BLaER1 (cell line): ENCODE data around the gene KREMEN1.
"Not testable (repeated sequence)": the region's sequence is repeated elsewhere in the genome, so short reads cannot be mapped to it uniquely, and the experiment has no call there.

Source experiments
- H3K27ac ChIP-seq: shearing (Covaris generic); formaldehyde crosslinking; 2 replicates; pipeline ENCODE4 v1.8.1; 2022
- H3K27me3 ChIP-seq: shearing (Covaris generic); formaldehyde crosslinking; 2 replicates; pipeline ENCODE4 v1.8.1; 2022
- H3K36me3 ChIP-seq: shearing (Covaris generic); formaldehyde crosslinking; 2 replicates; pipeline ENCODE4 v1.8.1; 2022
- H3K4me1 ChIP-seq: shearing (Covaris generic); formaldehyde crosslinking; 2 replicates; pipeline ENCODE4 v1.8.1; 2022
- H3K4me2 ChIP-seq: shearing (Covaris generic); formaldehyde crosslinking; 2 replicates; pipeline ENCODE4 v1.8.1; 2022
- H3K4me3 ChIP-seq: shearing (Covaris generic); formaldehyde crosslinking; 2 replicates; pipeline ENCODE4 v1.8.1; 2022
- H3K9ac ChIP-seq: shearing (Covaris generic); formaldehyde crosslinking; 2 replicates; pipeline ENCODE4 v1.8.1; 2022
- H3K9me3 ChIP-seq: shearing (Covaris generic); formaldehyde crosslinking; 2 replicates; pipeline ENCODE4 v1.8.1; 2022
- H4K20me1 ChIP-seq: shearing (Covaris generic); formaldehyde crosslinking; 2 replicates; pipeline ENCODE4 v1.8.1; 2022
- Cebpa-rat ChIP-seq: shearing (Covaris generic); IDR thresholded peaks from 2 replicates; pipeline ENCODE4 v1.8.1; 2022

The KREMEN1 gene

GRCh38 chr22:29032014-29032475 lies 40.8 kb upstream of the KREMEN1 start:
- H3K9ac ChIP-seq: no peak overlapping the region
- peaks cover 85% of the 10 kb centered on the region for H4K20me1 ChIP-seq
- peaks cover 36% of the 10 kb centered on the region for H3K27me3 ChIP-seq
- H3K4me3 ChIP-seq: no peak overlapping the region
- H3K27ac ChIP-seq: no peak overlapping the region
- peak overlapping the region; percentile 77 for H3K4me2 ChIP-seq
- TF ChIP-seq Cebpa-rat: no peak
- peaks cover 23% of the 10 kb centered on the region for H3K4me1 ChIP-seq
- no peaks in the 10 kb centered on the region for H3K36me3 ChIP-seq
- no peaks in the 10 kb centered on the region for H3K9me3 ChIP-seq

GRCh38 chr22:29032584-29032983 lies 40.3 kb upstream of the KREMEN1 start:
- Histone ChIP-seq H3K4me2 (no peak overlapping the region), H3K27ac (no peak overlapping the region), H3K9ac (no peak overlapping the region), H4K20me1 (peaks cover 90% of the 10 kb centered on the region), H3K36me3 (no peaks in the 10 kb centered on the region), H3K27me3 (peaks cover 36% of the 10 kb centered on the region), H3K4me3 (no peak overlapping the region), H3K4me1 (peaks cover 23% of the 10 kb centered on the region), H3K9me3 (no peaks in the 10 kb centered on the region)
- no peak for TF ChIP-seq Cebpa-rat

- no peaks in the 10 kb centered on the region for H3K36me3 ChIP-seq
- H3K27me3 ChIP-seq: no peaks in the 10 kb centered on the region
- H3K4me2 ChIP-seq: no peak overlapping the region
- no peak overlapping the region for H3K27ac ChIP-seq
- H3K9ac ChIP-seq: no peak overlapping the region
- TF ChIP-seq Cebpa-rat: no peak
- peaks cover 7% of the 10 kb centered on the region for H3K4me1 ChIP-seq
- no peak overlapping the region for H3K4me3 ChIP-seq
- H4K20me1 ChIP-seq: peaks cover 85% of the 10 kb centered on the region
- H3K9me3 ChIP-seq: no peaks in the 10 kb centered on the region
These were observed 35.4 kb upstream of the KREMEN1 start for GRCh38 chr22:29037340-29037932.

- Histone ChIP-seq H3K4me2 (no peak overlapping the region), H4K20me1 (peaks cover 72% of the 10 kb centered on the region), H3K27ac (no peak overlapping the region), H3K36me3 (peaks cover 13% of the 10 kb centered on the region), H3K9ac (no peak overlapping the region), H3K4me1 (peaks cover 7% of the 10 kb centered on the region), H3K27me3 (no peaks in the 10 kb centered on the region), H3K9me3 (no peaks in the 10 kb centered on the region), H3K4me3 (no peak overlapping the region)
- TF ChIP-seq Cebpa-rat: no peak
These were observed 33.7 kb upstream of the KREMEN1 start for GRCh38 chr22:29039148-29039547.

- not testable (repeated sequence) for H3K4me2 ChIP-seq, H3K4me3 ChIP-seq, H3K4me1 ChIP-seq, H3K27ac ChIP-seq, H3K9me3 ChIP-seq, H3K27me3 ChIP-seq, H3K9ac ChIP-seq
- Histone ChIP-seq H4K20me1 (peaks cover 66% of the 10 kb centered on the region), H3K36me3 (peaks cover 19% of the 10 kb centered on the region)
These were observed 33.2 kb upstream of the KREMEN1 start for GRCh38 chr22:29039684-29040083.

GRCh38 chr22:29040385-29041275 lies 32.2 kb upstream of the KREMEN1 start:
- Histone ChIP-seq H3K27ac (no peak overlapping the region), H4K20me1 (peaks cover 57% of the 10 kb centered on the region), H3K4me2 (no peak overlapping the region), H3K9me3 (no peaks in the 10 kb centered on the region), H3K4me3 (no peak overlapping the region), H3K4me1 (peaks cover 7% of the 10 kb centered on the region), H3K36me3 (peaks cover 28% of the 10 kb centered on the region), H3K27me3 (no peaks in the 10 kb centered on the region), H3K9ac (no peak overlapping the region)
- TF ChIP-seq Cebpa-rat: no peak

- Histone ChIP-seq H3K9ac (no peak overlapping the region), H3K4me2 (no peak overlapping the region), H3K27ac (no peak overlapping the region), H3K36me3 (peaks cover 36% of the 10 kb centered on the region), H4K20me1 (peaks cover 53% of the 10 kb centered on the region), H3K4me1 (peaks cover 7% of the 10 kb centered on the region), H3K27me3 (no peaks in the 10 kb centered on the region), H3K4me3 (no peak overlapping the region), H3K9me3 (no peaks in the 10 kb centered on the region)
- no peak for TF ChIP-seq Cebpa-rat
These were observed 31.4 kb upstream of the KREMEN1 start for GRCh38 chr22:29041408-29041807.

GRCh38 chr22:29043906-29044575 lies 28.8 kb upstream of the KREMEN1 start:
- H3K36me3 ChIP-seq: peaks cover 62% of the 10 kb centered on the region

GRCh38 chr22:29044657-29045176 lies 28.1 kb upstream of the KREMEN1 start:
- no peak overlapping the region for H3K4me3 ChIP-seq

More at GRCh38 chr22:29043906-29044575, 28.8 kb upstream of the KREMEN1 start:
- H3K4me2 ChIP-seq: no peak overlapping the region
- no peak overlapping the region for H3K4me3 ChIP-seq
- H3K4me1 ChIP-seq: peaks cover 7% of the 10 kb centered on the region
- TF ChIP-seq Cebpa-rat: no peak
- no peaks in the 10 kb centered on the region for H3K9me3 ChIP-seq
- no peak overlapping the region for H3K9ac ChIP-seq
- H3K27me3 ChIP-seq: no peaks in the 10 kb centered on the region
- H4K20me1 ChIP-seq: peaks cover 29% of the 10 kb centered on the region
- H3K27ac ChIP-seq: no peak overlapping the region

More at GRCh38 chr22:29044657-29045176, 28.1 kb upstream of the KREMEN1 start:
- Histone ChIP-seq H3K27ac (no peak overlapping the region), H3K36me3 (peaks cover 69% of the 10 kb centered on the region), H3K9me3 (no peaks in the 10 kb centered on the region), H4K20me1 (peaks cover 23% of the 10 kb centered on the region), H3K9ac (no peak overlapping the region), H3K4me2 (no peak overlapping the region), H3K27me3 (no peaks in the 10 kb centered on the region), H3K4me1 (peaks cover 7% of the 10 kb centered on the region)
- TF ChIP-seq Cebpa-rat: no peak
